Sigmoid colon (tissue), 7 donors: Measurements from ENCODE around the gene ZMIZ1. TPM values are rescaled to one million over a fixed set of nuclear protein-coding genes. Genes with fewer than 3 reads are reported as not detected.
A peak's percentile ranks its signal among the peaks of the same experiment; 100 is the strongest.

ENCODE experiments used
- DNase-seq: peaks from one replicate; pipeline ENCODE4 v3.0.0-alpha.2; 2019
- H3K27ac ChIP-seq, 4 donors: fragments of 200-600 bp; sonication (generic); one replicate each; pipeline ENCODE4 v1.5.1; 2016 to 2019; ENCODE audit warnings: mild to moderate bottlenecking in 1 of 4
- H3K27me3 ChIP-seq, 3 donors: fragments of 200-600 bp; sonication (generic); one replicate each; pipeline ENCODE4 v1.5.1; 2019; ENCODE audit warnings: mild to moderate bottlenecking in 1 of 3
- H3K36me3 ChIP-seq, 4 donors: fragments of 200-600 bp; sonication (generic); one replicate each; pipeline ENCODE4 v1.5.1; 2016 to 2019
- H3K4me1 ChIP-seq, 4 donors: fragments of 200-600 bp; sonication (generic); one replicate each; pipeline ENCODE4 v1.5.1; 2017 to 2019
- H3K4me3 ChIP-seq, 4 donors: fragments of 200-600 bp; sonication (generic); one replicate each; pipeline ENCODE4 v1.5.1; 2017 to 2019; ENCODE audit warnings: mild to moderate bottlenecking in 2 of 4, moderate library complexity in 1 of 4
- H3K9me3 ChIP-seq, 4 donors: fragments of 200-600 bp in 3 of 4; sonication (generic) in 3 of 4; one replicate each; pipeline versions ENCODE4 v1.5.1 to v1.6.1; 2013 to 2019
- EP300 ChIP-seq, 4 donors: sonication (generic); formaldehyde crosslinking; IDR thresholded peaks; one replicate each; pipeline ENCODE4 v1.6.1; 2017; ENCODE audit warnings: antibody characterized with exemption in 4 of 4
- POLR2A ChIP-seq, 2 donors: fragments of 450-650 bp; IDR thresholded peaks; one replicate each; pipeline ENCODE4 v1.6.1; 2016; ENCODE audit warnings: antibody characterized with exemption in 2 of 2, mild to moderate bottlenecking in 2 of 2, moderate library complexity in 2 of 2
- POLR2AphosphoS5 ChIP-seq, 4 donors: sonication (generic); formaldehyde crosslinking; IDR thresholded peaks; one replicate each; pipeline ENCODE4 v1.6.1; 2017; ENCODE audit warnings: antibody characterized with exemption in 4 of 4
- WGBS, 2 donors: extraction: QIAGEN DNeasy Blood & Tissue Kit; methylation state at CpG; one replicate each; pipeline ENCODE4 v1.1.7; 2013; 5-methylcytosine and 5-hydroxymethylcytosine counted together
- intact Hi-C: fragments of 100-400 bp; cut with DNase I; formaldehyde crosslinking; loops from one replicate; pipeline ENCODE4 v1.15.1; 2023
- polyA plus RNA-seq, 3 donors: library from polyadenylated mRNA; stranded (reverse); fragments of 200-250 nt; gene quantifications; one replicate each; pipeline ENCODE4 v1.2.3, GENCODE V29; 2013
- total RNA-seq, 4 donors: library from RNA; depleted of rRNA; stranded (reverse); fragments of >200 nt; gene quantifications; one replicate each; pipeline ENCODE4 v1.1.0, GENCODE V29; 2016
- TF ChIP-seq, protein P1 (sequence below), 4 experiments: fragments of 450-650 bp in 3 of 4; fragments of 200-600 bp in 1 of 4; IDR thresholded peaks; one replicate each; pipeline ENCODE4 v1.5.1; 2016 to 2019; ENCODE audit warnings: antibody characterized with exemption in 4 of 4, mild to moderate bottlenecking in 3 of 4, moderate library complexity in 2 of 4
- donor health status: healthy with polysubstance abuse.
- donor health status: Bipolar disorder and iron deficiency.
- donor health status: healthy.

ZMIZ1 gene
- total and polyA plus RNA-seq, 7 donors: 17.4 to 49.3 (median 31.5) TPM

DNA sequence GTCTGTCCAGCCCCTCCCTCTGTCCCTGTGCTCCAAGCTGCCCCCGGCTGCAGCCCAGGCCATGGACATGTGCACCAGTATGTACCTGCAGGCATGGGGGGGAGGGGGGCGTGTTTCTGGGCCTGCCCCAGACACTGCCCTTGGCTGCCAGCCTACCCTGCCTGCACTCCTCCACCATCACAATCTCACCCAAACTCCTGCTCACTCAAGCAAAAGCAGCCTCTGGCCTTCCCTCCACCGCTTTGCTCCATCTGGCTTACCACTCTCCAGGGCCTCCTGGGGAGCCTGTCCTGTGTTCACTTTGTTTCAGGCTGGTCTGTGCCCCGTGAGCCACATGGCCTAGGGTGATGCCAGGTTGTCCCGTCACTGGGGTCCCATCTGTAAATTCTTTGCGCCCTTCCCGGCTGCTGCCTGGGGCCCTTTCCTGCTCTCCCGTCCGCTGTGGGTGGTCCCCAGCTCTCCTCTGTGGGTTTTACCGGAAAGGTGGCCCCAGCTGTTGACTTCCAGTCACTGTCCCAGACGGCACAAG, 245.2 kb downstream of the ZMIZ1 start:
- Histone ChIP-seq H3K4me3 (no peak overlapping the region), H3K4me1 (peaks cover 0 to 37% (median 32%) of the 10 kb centered on the region in 4 donors), H3K27ac (no peak overlapping the region), H3K9me3 (no peaks in the 10 kb centered on the region), H3K27me3 (no peaks in the 10 kb centered on the region), H3K36me3 (peaks cover 8 to 65% (median 29%) of the 10 kb centered on the region in 4 donors)
- intact Hi-C loops: no loop called here
- TF ChIP-seq EP300 (IDR thresholded peaks at IDR 0.05) (no peak), POLR2AphosphoS5 (IDR thresholded peaks at IDR 0.05) (no peak), POLR2A (IDR thresholded peaks at IDR 0.05) (no peak)
- TF ChIP-seq, protein P1, sequence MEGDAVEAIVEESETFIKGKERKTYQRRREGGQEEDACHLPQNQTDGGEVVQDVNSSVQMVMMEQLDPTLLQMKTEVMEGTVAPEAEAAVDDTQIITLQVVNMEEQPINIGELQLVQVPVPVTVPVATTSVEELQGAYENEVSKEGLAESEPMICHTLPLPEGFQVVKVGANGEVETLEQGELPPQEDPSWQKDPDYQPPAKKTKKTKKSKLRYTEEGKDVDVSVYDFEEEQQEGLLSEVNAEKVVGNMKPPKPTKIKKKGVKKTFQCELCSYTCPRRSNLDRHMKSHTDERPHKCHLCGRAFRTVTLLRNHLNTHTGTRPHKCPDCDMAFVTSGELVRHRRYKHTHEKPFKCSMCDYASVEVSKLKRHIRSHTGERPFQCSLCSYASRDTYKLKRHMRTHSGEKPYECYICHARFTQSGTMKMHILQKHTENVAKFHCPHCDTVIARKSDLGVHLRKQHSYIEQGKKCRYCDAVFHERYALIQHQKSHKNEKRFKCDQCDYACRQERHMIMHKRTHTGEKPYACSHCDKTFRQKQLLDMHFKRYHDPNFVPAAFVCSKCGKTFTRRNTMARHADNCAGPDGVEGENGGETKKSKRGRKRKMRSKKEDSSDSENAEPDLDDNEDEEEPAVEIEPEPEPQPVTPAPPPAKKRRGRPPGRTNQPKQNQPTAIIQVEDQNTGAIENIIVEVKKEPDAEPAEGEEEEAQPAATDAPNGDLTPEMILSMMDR (IDR thresholded peaks at IDR 0.05): no peak
- WGBS, 2 donors: 88 to 92% methylated on average over 11 of the region's 11 CpGs
- DNase-seq: no peak

DNA sequence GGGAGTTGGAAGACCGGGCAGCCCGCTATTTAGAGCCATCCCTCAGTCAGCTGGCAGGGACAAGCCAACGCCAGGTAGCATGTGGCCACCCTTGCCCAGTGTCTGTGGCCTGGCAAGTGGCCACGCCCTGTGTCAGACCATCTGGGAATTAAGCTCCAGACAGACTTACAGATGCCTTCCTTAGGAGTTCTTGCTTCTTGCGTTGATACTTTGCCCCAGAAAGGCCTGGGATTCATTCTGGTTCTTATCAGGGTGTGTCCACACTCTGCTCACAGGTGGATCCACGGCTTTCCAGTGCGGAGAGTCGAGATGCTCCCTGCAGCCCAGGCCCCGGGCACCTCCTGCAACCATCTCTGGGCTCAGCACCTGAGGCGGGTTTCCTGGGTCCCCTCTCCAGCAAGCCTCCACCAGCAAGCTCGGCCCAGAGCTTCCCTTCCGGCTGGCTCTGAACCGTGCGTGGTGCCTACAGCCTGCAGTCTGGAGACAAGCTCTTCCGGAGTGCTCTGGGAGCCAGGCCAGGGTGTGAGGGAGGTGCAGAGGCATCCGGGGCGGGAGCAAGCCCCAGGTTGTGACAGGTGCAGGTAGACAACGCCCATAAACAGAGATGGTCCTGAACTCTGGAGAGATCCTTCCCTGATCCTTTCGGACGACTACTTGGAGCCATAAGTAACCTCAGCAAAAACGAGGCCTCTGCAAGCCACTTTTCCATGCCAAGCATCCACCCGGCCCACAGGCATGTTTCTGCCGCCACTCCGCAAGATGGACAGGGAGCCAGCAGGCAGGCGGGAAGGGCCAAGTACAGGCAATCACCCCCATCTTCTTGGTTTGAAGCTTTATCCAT, 246.2 kb downstream of the ZMIZ1 start:
- no peaks in the 10 kb centered on the region for H3K27me3 ChIP-seq
- H3K4me1 ChIP-seq: peaks cover 0 to 31% (median 27%) of the 10 kb centered on the region in 4 donors
- H3K9me3 ChIP-seq: no peaks in the 10 kb centered on the region
- no peak for DNase-seq
- H3K4me3 ChIP-seq: no peak overlapping the region
- intact Hi-C loops: no loop called here
- 38 to 75% methylated on average over 25 of the region's 25 CpGs for WGBS, 2 donors
- peaks cover 8 to 55% (median 23%) of the 10 kb centered on the region in 4 donors for H3K36me3 ChIP-seq
- no peak overlapping the region for H3K27ac ChIP-seq
- TF ChIP-seq POLR2A (IDR thresholded peaks at IDR 0.05): no peak
- no peak for TF ChIP-seq POLR2AphosphoS5 (IDR thresholded peaks at IDR 0.05)
- TF ChIP-seq EP300 (IDR thresholded peaks at IDR 0.05): no peak
- TF ChIP-seq, protein P1 (IDR thresholded peaks at IDR 0.05): no peak

DNA sequence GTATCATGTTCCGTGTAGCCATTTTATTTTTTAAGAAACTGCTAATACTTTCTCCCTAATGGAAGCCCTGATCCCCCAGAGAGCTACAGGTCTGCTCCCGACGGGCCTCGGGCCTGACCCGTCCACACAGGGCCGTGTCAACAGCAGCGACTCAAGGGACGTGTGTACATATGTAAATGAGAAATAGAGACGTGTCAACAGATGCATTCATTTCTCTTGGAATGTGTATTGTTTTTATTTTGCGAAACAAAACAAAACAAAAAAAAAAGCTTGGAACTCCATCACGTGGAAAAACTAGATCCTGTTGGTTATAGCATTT, 246.8 kb downstream of the ZMIZ1 start:
- no peak for DNase-seq
- Histone ChIP-seq H3K27me3 (no peaks in the 10 kb centered on the region), H3K4me1 (peaks cover 0 to 26% (median 22%) of the 10 kb centered on the region in 4 donors), H3K4me3 (no peak overlapping the region), H3K27ac (no peak overlapping the region), H3K36me3 (peaks cover 8 to 49% (median 23%) of the 10 kb centered on the region in 4 donors), H3K9me3 (no peaks in the 10 kb centered on the region)
- TF ChIP-seq POLR2AphosphoS5 (IDR thresholded peaks at IDR 0.05) (no peak), EP300 (IDR thresholded peaks at IDR 0.05) (no peak), POLR2A (IDR thresholded peaks at IDR 0.05) (no peak)
- TF ChIP-seq, protein P1 (IDR thresholded peaks at IDR 0.05): no peak
- intact Hi-C loops: no loop called here
- WGBS, 2 donors: 88 to 89% methylated on average over 11 of the region's 11 CpGs

DNA sequence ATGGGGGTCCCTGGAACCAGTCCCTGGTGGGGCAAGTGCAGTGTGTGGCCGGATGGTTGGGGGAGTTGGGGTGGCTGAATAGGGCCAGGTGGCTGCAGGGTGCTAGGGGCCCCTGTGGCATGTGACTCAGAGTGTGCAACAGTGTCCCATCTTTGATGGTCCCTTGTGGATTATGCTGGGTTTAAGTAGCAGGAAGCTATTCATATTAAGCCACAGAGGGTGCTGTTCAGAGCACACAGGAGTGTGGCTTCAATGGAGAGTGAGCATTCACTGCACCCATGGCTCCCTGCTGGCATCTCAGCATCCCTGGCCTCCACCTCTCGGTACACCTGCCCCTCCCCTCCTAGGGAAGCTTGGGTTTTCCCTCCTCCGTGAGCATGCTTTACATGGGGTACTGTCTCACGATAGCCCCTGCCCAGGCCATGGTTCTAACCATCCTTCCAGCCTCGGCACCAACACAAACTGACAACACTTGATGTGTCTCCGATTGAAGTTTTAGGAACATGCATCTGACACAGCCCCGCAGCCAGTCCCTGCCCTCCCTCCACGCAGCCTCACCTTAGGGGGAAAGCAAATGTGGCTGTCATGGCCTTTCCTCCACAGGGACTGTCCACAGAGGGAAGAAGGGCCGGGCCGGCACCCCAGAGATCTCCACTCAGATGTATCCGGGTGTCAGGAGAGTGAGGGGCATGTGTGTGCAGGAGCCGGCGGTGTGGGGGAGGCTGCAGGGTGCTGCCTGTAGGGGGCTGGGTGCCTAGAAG, 248.1 kb downstream of the ZMIZ1 start:
- H3K27me3 ChIP-seq: no peaks in the 10 kb centered on the region
- no peaks in the 10 kb centered on the region for H3K9me3 ChIP-seq
- peaks cover 8 to 36% (median 22%) of the 10 kb centered on the region in 4 donors for H3K36me3 ChIP-seq
- peak overlapping the region in 1 of 4 donors; percentile 32 for H3K27ac ChIP-seq
- H3K4me1 ChIP-seq: peaks cover 0 to 14% (median 12%) of the 10 kb centered on the region in 4 donors
- intact Hi-C loops: no loop called here
- no peak for DNase-seq
- WGBS, 2 donors: 38 to 62% methylated on average over 13 of the region's 13 CpGs
- H3K4me3 ChIP-seq: no peak overlapping the region
- TF ChIP-seq EP300 (IDR thresholded peaks at IDR 0.05) (no peak), POLR2A (IDR thresholded peaks at IDR 0.05) (no peak), POLR2AphosphoS5 (IDR thresholded peaks at IDR 0.05) (no peak)
- TF ChIP-seq, protein P1 (IDR thresholded peaks at IDR 0.05): no peak
